ENCODE data around the gene MAP2K1.

GRCh38 chr15:66498501-66499386 is 112.0 kb downstream of the MAP2K1 start:
- TF ChIP-seq CTCF (conservative IDR thresholded peaks at IDR 0.05): peak; percentile 2
- no peak for TF ChIP-seq ZFX (IDR thresholded peaks at IDR 0.05)
